Endothelial cell (in vitro differentiated cells): ENCODE data around the gene LARGE1. TPM values are rescaled to one million over a fixed set of nuclear protein-coding genes. Genes with fewer than 3 reads are reported as not detected.

ENCODE experiments used
- DNase-seq: peaks from one replicate; pipeline ENCODE4 v3.0.0; 2021; ENCODE audit warnings: low spot score
- H3K27ac Mint-ChIP-seq: one replicate; pipeline ENCODE4 v1.8.0; 2021; ENCODE audit warnings: mixed read lengths, inconsistent platforms; ENCODE audit not compliant: unreplicated experiment
- H3K27me3 Mint-ChIP-seq: one replicate; pipeline ENCODE4 v1.8.0; 2021; ENCODE audit warnings: mild to moderate bottlenecking, moderate library complexity, mixed read lengths, inconsistent platforms; ENCODE audit not compliant: unreplicated experiment
- H3K36me3 Mint-ChIP-seq: one replicate; pipeline ENCODE4 v1.8.0; 2021; ENCODE audit warnings: mild to moderate bottlenecking, low read depth, mixed read lengths, inconsistent platforms; ENCODE audit not compliant: unreplicated experiment
- H3K4me1 Mint-ChIP-seq: one replicate; pipeline ENCODE4 v1.8.0; 2021; ENCODE audit warnings: mild to moderate bottlenecking, mixed read lengths, inconsistent platforms; ENCODE audit not compliant: unreplicated experiment
- H3K4me3 Mint-ChIP-seq: one replicate; pipeline ENCODE4 v1.8.0; 2021; ENCODE audit warnings: mild to moderate bottlenecking, mixed read lengths, inconsistent platforms; ENCODE audit not compliant: unreplicated experiment
- H3K9me3 Mint-ChIP-seq: one replicate; pipeline ENCODE4 v1.8.0; 2021; ENCODE audit warnings: mixed read lengths, inconsistent platforms; ENCODE audit not compliant: unreplicated experiment
- total RNA-seq: library from RNA; stranded (reverse); fragmentation: NEBNext Ultra II Directional; extraction: Animal tissue kit (Norgen Biotek cat#: 25700); gene quantifications from one replicate; pipeline ENCODE4 v1.2.1, GENCODE V29; 2021; ENCODE audit not compliant: unreplicated experiment
- TF ChIP-seq, protein P1 (sequence below): fragments of 200-600 bp; sonication (generic); IDR thresholded peaks from one replicate; pipeline ENCODE4 v1.5.0; 2021; ENCODE audit warnings: antibody characterized with exemption; ENCODE audit not compliant: unreplicated experiment

Gene LARGE1
- total RNA-seq, 1 donor from 2014 or later, result 25.4 TPM

DNA sequence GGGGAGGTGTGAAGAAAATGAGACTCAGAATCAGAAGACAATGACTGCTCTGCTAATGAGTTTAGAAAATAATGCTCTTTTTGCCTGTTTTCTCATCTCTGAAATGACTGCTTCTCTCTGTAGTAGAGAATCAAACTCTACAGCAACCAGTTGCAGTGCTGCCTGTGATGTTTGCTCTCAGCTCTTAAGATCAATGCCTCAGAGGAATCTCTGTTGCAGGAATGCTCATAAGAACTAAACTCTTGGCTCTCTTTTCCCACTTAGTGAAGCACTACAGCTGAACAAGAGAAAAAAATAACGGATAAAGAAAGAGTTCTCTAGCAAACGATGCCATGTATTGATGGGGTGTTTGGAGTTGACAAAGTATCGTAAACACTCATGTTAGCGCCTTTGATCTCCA is 658.6 kb downstream of the LARGE1 start:
- Mint-ChIP-seq H3K9me3 (no peaks in the 10 kb centered on the region), H3K36me3 (no peaks in the 10 kb centered on the region), H3K4me1 (peaks cover 5% of the 10 kb centered on the region), H3K4me3 (no peak overlapping the region), H3K27ac (no peak overlapping the region), H3K27me3 (no peaks in the 10 kb centered on the region)
- TF ChIP-seq, protein P1, sequence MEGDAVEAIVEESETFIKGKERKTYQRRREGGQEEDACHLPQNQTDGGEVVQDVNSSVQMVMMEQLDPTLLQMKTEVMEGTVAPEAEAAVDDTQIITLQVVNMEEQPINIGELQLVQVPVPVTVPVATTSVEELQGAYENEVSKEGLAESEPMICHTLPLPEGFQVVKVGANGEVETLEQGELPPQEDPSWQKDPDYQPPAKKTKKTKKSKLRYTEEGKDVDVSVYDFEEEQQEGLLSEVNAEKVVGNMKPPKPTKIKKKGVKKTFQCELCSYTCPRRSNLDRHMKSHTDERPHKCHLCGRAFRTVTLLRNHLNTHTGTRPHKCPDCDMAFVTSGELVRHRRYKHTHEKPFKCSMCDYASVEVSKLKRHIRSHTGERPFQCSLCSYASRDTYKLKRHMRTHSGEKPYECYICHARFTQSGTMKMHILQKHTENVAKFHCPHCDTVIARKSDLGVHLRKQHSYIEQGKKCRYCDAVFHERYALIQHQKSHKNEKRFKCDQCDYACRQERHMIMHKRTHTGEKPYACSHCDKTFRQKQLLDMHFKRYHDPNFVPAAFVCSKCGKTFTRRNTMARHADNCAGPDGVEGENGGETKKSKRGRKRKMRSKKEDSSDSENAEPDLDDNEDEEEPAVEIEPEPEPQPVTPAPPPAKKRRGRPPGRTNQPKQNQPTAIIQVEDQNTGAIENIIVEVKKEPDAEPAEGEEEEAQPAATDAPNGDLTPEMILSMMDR, result no peak
- no peak for DNase-seq

- TF ChIP-seq, protein P1, result no peak
- H3K27me3 Mint-ChIP-seq, result no peaks in the 10 kb centered on the region
Observed at GRCh38 chr22:33260498-33260897, 659.8 kb downstream of the LARGE1 start.

GRCh38 chr22:33255791-33256190 is 664.5 kb downstream of the LARGE1 start:
- H3K27me3 Mint-ChIP-seq, result no peaks in the 10 kb centered on the region
- peaks cover 9% of the 10 kb centered on the region for H3K4me1 Mint-ChIP-seq
- DNase-seq, result no peak
- H3K4me3 Mint-ChIP-seq, result no peak overlapping the region
- TF ChIP-seq, protein P1, result no peak
- H3K9me3 Mint-ChIP-seq, result no peaks in the 10 kb centered on the region
- no peaks in the 10 kb centered on the region for H3K36me3 Mint-ChIP-seq
- H3K27ac Mint-ChIP-seq, result no peak overlapping the region

More at GRCh38 chr22:33260498-33260897, 659.8 kb downstream of the LARGE1 start:
- H3K27ac Mint-ChIP-seq, result no peak overlapping the region
- no peaks in the 10 kb centered on the region for H3K36me3 Mint-ChIP-seq
- no peaks in the 10 kb centered on the region for H3K9me3 Mint-ChIP-seq
- H3K4me1 Mint-ChIP-seq, result peaks cover 9% of the 10 kb centered on the region
- H3K4me3 Mint-ChIP-seq, result no peak overlapping the region
- DNase-seq, result no peak

DNA sequence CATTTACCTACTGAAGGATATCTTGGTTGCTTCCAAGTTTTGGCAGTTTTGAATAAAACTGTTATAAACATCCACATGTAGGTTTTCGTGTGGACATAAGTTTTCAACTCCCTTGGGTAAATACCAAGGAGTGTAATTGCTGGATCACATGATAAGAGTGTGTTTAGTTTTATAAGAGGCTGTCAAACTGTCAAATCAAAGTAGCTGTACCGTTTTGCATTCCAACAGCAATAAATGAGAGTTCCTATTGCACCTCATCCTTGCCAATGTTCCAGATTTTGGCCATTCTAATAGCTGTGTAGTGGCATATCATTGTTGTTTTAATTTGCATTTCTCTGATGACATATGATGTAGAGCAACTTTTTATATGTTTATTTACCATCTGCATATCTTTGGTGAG is 671.3 kb downstream of the LARGE1 start:
- H3K4me1 Mint-ChIP-seq, result no peaks in the 10 kb centered on the region
- H3K27me3 Mint-ChIP-seq, result no peaks in the 10 kb centered on the region
- no peaks in the 10 kb centered on the region for H3K9me3 Mint-ChIP-seq
- TF ChIP-seq, protein P1, result no peak
- no peaks in the 10 kb centered on the region for H3K36me3 Mint-ChIP-seq
- no peak overlapping the region for H3K4me3 Mint-ChIP-seq
- H3K27ac Mint-ChIP-seq, result no peak overlapping the region
- no peak for DNase-seq

- no peaks in the 10 kb centered on the region for H3K9me3 Mint-ChIP-seq
- no peak for DNase-seq
- H3K27me3 Mint-ChIP-seq, result no peaks in the 10 kb centered on the region
- H3K4me3 Mint-ChIP-seq, result no peak overlapping the region
- no peaks in the 10 kb centered on the region for H3K4me1 Mint-ChIP-seq
- H3K27ac Mint-ChIP-seq, result no peak overlapping the region
- H3K36me3 Mint-ChIP-seq, result no peaks in the 10 kb centered on the region
- TF ChIP-seq, protein P1, result no peak
Observed at GRCh38 chr22:33247758-33248157, 672.5 kb downstream of the LARGE1 start.
